ENCODE data around the gene ITSN1. TPM values are rescaled to one million over a fixed set of nuclear protein-coding genes. Genes with fewer than 3 reads are reported as not detected.

ITSN1 gene
- total and polyA plus RNA-seq, 2 experiments from 2014 or later = 77.9 to 95.7 TPM

DNA sequence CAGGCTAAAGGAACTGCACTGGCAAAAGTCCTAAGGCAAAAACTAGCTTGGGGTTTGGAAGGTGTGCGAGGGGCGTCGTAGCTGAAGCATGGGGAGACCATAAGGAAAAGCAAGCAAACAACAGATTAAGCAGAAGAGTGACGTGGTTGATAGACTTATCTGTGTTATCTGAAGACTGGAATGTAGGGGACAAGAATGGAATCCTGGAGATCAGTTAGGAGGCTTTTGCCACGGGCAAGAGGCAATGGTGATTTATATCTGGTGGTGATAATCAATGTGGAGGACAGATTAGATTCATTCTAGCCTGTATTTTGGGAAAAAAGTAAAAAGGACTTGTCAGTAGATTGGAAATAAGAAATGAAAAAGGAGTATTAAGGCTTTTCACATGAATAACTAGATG is 97.4 kb downstream of the ITSN1 start:
- no peaks in the 10 kb centered on the region for H3K27me3 ChIP-seq (ENCODE audit: insufficient read depth)
- no peak overlapping the region for H2AFZ ChIP-seq
- H3K27me3 Mint-ChIP-seq (ENCODE audit: insufficient read depth, low read depth, poor library complexity) = no peaks in the 10 kb centered on the region
- ATAC-seq (no peak), DNase-seq (ENCODE audit: low spot score) (no peak)
- peaks cover 22% of the 10 kb centered on the region; the same call in 2 of the 3 replicates for H3K36me3 Mint-ChIP-seq (ENCODE audit: low read depth)
- H3K36me3 ChIP-seq (ENCODE audit: insufficient read depth) = no peaks in the 10 kb centered on the region
- no peaks in the 10 kb centered on the region for H3K9me2 ChIP-seq (ENCODE audit: insufficient read depth)
- H3K4me1 ChIP-seq (ENCODE audit: insufficient read depth) = no peaks in the 10 kb centered on the region
- H3K27ac ChIP-seq (ENCODE audit: low read depth) = no peak overlapping the region
- TF ChIP-seq, protein P1, sequence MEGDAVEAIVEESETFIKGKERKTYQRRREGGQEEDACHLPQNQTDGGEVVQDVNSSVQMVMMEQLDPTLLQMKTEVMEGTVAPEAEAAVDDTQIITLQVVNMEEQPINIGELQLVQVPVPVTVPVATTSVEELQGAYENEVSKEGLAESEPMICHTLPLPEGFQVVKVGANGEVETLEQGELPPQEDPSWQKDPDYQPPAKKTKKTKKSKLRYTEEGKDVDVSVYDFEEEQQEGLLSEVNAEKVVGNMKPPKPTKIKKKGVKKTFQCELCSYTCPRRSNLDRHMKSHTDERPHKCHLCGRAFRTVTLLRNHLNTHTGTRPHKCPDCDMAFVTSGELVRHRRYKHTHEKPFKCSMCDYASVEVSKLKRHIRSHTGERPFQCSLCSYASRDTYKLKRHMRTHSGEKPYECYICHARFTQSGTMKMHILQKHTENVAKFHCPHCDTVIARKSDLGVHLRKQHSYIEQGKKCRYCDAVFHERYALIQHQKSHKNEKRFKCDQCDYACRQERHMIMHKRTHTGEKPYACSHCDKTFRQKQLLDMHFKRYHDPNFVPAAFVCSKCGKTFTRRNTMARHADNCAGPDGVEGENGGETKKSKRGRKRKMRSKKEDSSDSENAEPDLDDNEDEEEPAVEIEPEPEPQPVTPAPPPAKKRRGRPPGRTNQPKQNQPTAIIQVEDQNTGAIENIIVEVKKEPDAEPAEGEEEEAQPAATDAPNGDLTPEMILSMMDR (conservative IDR thresholded peaks at IDR 0.05; ENCODE audit: low read depth in 2 of 2) = no peak
- no peak for TF ChIP-seq EZH2 (IDR thresholded peaks at IDR 0.05; ENCODE audit: low read depth, unreplicated experiment)
- H3K4me1 Mint-ChIP-seq = no peaks in the 10 kb centered on the region
- no peak overlapping the region for H3K4me3 Mint-ChIP-seq
- H3K79me2 ChIP-seq (replicated peaks; ENCODE audit: insufficient read depth) = peaks cover 9% of the 10 kb centered on the region
- no peak overlapping the region for H3K4me2 ChIP-seq
- H3K9me3 Mint-ChIP-seq = no peaks in the 10 kb centered on the region
- H3F3A ChIP-seq (replicated peaks; ENCODE audit: low read depth) = no peaks in the 10 kb centered on the region
- H3K27ac Mint-ChIP-seq = no peak overlapping the region
- H4K20me1 ChIP-seq (replicated peaks; ENCODE audit: insufficient read depth) = peaks cover 4% of the 10 kb centered on the region; the same call in 1 of the 2 replicates
- H3K4me3 ChIP-seq = no peak overlapping the region

GRCh38 chr21:33747420-33747819 is 105.1 kb downstream of the ITSN1 start:
- Histone ChIP-seq H3K27me3 (ENCODE audit: insufficient read depth) (no peaks in the 10 kb centered on the region), H3K4me3 (no peak overlapping the region), H3K4me1 (ENCODE audit: insufficient read depth) (no peaks in the 10 kb centered on the region), H3K9me2 (ENCODE audit: insufficient read depth) (no peaks in the 10 kb centered on the region), H3K27ac (ENCODE audit: low read depth) (no peak overlapping the region), H3K4me2 (no peak overlapping the region), H4K20me1 (replicated peaks; ENCODE audit: insufficient read depth) (no peaks in the 10 kb centered on the region), H3F3A (replicated peaks; ENCODE audit: low read depth) (no peaks in the 10 kb centered on the region), H3K36me3 (ENCODE audit: insufficient read depth) (no peaks in the 10 kb centered on the region), H2AFZ (no peak overlapping the region), H3K79me2 (replicated peaks; ENCODE audit: insufficient read depth) (no peaks in the 10 kb centered on the region)
- Mint-ChIP-seq H3K4me1 (no peaks in the 10 kb centered on the region), H3K9me3 (peaks cover 14% of the 10 kb centered on the region; the same call in 2 of the 3 replicates), H3K27ac (no peak overlapping the region), H3K27me3 (ENCODE audit: insufficient read depth, low read depth, poor library complexity) (peaks cover 2% of the 10 kb centered on the region), H3K4me3 (no peak overlapping the region), H3K36me3 (ENCODE audit: low read depth) (peaks cover 43% of the 10 kb centered on the region)
- DNase-seq (ENCODE audit: low spot score) (no peak), ATAC-seq (no peak)
- TF ChIP-seq STAT1 (IDR thresholded peaks at IDR 0.05; ENCODE audit: unreplicated experiment) (no peak), POLR2AphosphoS5 (IDR thresholded peaks at IDR 0.05; ENCODE audit: low read depth) (no peak), EZH2phosphoT487 (IDR thresholded peaks at IDR 0.05; ENCODE audit: unreplicated experiment) (no peak), ZNF114 (CRISPR knock-in tag; IDR thresholded peaks at IDR 0.05) (no peak), ZNF331 (CRISPR knock-in tag; IDR thresholded peaks at IDR 0.05; ENCODE audit: low read depth) (no peak), NANOG (IDR thresholded peaks at IDR 0.05; ENCODE audit: borderline replicate concordance) (no peak), JUNB (IDR thresholded peaks at IDR 0.05; ENCODE audit: unreplicated experiment) (no peak), EZH2 (IDR thresholded peaks at IDR 0.05; ENCODE audit: low read depth, unreplicated experiment) (no peak), REST (IDR thresholded peaks at IDR 0.05; ENCODE audit: unreplicated experiment) (no peak), CREB1 (CRISPR knock-in tag; IDR thresholded peaks at IDR 0.05; ENCODE audit: low read depth) (no peak), ZNF462 (CRISPR knock-in tag; IDR thresholded peaks at IDR 0.05) (no peak)
